ENCODE data around the gene TIGD1.

DNA sequence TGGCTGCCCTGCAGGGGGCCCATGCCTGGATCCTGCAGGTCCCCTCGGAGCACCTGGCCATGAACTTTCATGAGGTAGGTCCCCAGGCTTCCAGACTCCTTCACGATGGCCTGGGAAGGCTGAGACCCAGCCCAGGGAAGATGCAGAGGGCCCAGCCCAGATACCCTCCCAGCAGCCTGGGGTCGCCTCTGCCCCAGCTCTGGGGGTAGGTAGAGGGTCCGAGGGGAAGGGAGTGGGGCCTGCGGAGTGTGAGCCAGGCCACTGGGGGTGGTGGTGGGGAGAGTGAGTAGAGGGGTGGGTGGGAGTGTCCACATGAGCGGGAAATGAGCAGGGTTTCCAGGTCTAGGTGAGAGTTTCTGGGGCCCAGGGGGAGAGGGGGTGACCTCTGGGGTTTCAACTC lies 25.6 kb downstream of the TIGD1 start:
- TF ChIP-seq, protein P1, sequence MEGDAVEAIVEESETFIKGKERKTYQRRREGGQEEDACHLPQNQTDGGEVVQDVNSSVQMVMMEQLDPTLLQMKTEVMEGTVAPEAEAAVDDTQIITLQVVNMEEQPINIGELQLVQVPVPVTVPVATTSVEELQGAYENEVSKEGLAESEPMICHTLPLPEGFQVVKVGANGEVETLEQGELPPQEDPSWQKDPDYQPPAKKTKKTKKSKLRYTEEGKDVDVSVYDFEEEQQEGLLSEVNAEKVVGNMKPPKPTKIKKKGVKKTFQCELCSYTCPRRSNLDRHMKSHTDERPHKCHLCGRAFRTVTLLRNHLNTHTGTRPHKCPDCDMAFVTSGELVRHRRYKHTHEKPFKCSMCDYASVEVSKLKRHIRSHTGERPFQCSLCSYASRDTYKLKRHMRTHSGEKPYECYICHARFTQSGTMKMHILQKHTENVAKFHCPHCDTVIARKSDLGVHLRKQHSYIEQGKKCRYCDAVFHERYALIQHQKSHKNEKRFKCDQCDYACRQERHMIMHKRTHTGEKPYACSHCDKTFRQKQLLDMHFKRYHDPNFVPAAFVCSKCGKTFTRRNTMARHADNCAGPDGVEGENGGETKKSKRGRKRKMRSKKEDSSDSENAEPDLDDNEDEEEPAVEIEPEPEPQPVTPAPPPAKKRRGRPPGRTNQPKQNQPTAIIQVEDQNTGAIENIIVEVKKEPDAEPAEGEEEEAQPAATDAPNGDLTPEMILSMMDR (IDR thresholded peaks at IDR 0.05): no peak
- TF ChIP-seq POLR2A (IDR thresholded peaks at IDR 0.05): no peak
